ENCODE measurements around the gene LHX8.

DNA sequence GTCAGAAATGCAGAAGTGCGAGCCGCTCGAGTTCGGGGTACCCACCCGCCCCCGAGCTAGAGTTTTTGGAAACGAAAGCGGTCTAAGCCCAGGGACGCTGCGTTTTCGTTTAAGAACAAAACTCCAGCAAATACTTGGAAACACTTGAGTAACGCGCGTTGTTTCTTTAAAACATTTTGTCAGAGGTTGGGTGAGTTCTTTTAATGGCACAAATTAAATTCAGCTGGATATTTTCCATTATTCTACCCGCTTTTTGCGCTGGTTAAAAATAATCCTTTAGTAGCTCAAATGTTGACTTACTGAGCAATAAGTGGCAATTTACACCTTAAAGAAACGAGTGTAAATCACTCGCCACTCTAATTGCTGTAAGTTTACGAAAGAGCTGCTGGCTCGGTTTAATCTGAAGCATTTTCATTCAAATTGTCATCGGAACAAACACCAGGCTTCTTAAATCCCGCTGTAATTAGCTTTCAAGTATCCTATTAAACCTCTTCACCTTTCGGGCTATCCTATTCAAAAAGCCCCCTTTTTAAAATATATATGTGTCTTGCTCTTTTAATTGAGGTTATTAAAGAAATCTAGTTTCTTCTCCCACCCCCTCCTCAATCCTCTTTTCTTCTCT lies 1.5 kb downstream of the LHX8 start:
- TF ChIP-seq, protein P1, sequence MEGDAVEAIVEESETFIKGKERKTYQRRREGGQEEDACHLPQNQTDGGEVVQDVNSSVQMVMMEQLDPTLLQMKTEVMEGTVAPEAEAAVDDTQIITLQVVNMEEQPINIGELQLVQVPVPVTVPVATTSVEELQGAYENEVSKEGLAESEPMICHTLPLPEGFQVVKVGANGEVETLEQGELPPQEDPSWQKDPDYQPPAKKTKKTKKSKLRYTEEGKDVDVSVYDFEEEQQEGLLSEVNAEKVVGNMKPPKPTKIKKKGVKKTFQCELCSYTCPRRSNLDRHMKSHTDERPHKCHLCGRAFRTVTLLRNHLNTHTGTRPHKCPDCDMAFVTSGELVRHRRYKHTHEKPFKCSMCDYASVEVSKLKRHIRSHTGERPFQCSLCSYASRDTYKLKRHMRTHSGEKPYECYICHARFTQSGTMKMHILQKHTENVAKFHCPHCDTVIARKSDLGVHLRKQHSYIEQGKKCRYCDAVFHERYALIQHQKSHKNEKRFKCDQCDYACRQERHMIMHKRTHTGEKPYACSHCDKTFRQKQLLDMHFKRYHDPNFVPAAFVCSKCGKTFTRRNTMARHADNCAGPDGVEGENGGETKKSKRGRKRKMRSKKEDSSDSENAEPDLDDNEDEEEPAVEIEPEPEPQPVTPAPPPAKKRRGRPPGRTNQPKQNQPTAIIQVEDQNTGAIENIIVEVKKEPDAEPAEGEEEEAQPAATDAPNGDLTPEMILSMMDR (conservative IDR thresholded peaks at IDR 0.05; ENCODE audit: low read depth, low read length), result no peak
- TF ChIP-seq EZH2 (IDR thresholded peaks at IDR 0.05; ENCODE audit: borderline replicate concordance, low read depth, low read length, poor library complexity, severe bottlenecking), result peak; percentile 18
